Measurements from ENCODE around the gene CLEC4F. TPM values are rescaled to one million over a fixed set of nuclear protein-coding genes. Genes with fewer than 3 reads are reported as not detected.

The CLEC4F gene
- polyA plus RNA-seq, 3 donors from 2014 or later, result not detected

DNA sequence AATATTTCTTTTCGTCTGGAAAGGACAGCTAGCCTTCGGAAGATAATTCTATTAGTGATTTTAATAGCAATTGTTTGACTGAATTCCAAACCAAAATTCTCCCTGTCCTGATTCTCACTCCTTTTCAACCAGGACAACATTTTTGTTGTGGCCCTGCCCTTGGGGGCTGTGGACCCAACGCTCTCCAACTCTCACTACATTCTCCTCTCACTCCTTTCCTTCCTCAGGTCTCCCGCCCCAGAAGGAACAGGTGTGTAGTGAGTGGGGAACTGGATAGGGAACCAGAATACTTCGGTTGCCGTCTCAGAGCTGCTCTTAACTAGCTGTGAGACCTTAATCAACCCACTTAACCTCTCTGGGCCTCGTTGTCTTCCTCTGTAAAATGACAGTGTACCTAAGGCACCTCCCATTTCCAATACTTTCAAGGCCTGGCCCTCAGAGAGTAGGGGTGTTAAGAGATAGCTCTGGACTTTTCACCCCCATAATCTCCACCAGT, 51.8 kb downstream of the CLEC4F start:
- DNase-seq, result no peak
- H3K4me3 Mint-ChIP-seq, result peak overlapping the region; percentile 62 to 72 (median 69)
- no peaks in the 10 kb centered on the region for H3K9me3 Mint-ChIP-seq
- H3K4me1 Mint-ChIP-seq, result peaks cover 15% of the 10 kb centered on the region in 2 donors
- peaks cover 13 to 30% (median 22%) of the 10 kb centered on the region in 3 donors for H3K27me3 Mint-ChIP-seq (ENCODE audit: low read depth in 3 of 3)
- no peaks in the 10 kb centered on the region for H3K36me3 Mint-ChIP-seq
- peak overlapping the region in 1 of 6 donors; percentile 17 for H3K27ac Mint-ChIP-seq

DNA sequence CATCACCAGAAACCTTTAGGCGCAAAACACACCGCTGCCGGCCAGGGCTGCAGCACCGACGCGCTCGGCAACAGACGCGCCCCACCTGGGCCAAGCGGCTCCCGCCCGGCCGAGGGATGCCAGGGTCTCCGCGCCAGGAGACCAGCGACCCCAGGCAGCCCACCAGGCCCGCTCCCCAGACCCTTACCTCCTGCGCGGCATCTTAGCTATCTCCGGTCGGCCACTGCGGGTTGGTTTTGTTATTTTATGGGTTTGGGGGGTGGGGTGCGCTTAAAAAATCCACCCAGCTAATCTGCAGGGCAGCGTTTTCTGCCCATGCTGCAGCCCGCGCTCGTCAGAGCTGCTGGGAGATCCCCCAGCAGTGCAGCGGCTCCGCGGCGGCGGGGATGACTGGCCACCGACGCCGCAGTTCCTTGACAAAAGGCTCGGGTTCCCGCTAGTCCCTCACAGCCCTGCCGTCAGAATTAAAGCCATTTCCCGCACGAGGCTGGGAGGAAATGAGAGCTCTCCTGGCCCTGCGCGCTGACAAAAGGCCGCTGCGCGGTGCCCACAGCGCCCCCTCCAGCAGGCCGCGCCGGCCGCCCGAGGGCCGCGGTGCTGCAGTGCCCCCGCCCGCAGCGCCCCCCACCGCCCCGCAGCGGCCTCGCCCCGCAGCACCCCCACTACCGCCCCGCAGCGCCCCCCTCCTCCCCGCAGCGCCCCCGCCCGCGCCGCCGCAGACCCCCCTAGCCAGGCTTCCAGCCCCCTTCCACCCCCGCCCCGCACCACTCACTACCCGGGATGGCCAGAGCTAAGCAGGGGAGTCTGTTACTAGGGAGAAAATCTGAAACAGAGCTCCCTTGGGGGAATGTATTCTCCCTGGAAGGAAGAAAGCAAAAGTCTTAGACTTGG, 52.5 kb downstream of the CLEC4F start, which contains the start of gene ADD2:
Gene ADD2, minus strand, starts transcription at position 502 of the 891 bp plus-strand sequence. CDS start 61,792 bp downstream, outside the sequence.
- peaks cover 16 to 30% (median 20%) of the 10 kb centered on the region in 3 donors for H3K27me3 Mint-ChIP-seq (ENCODE audit: low read depth in 3 of 3)
- H3K9me3 Mint-ChIP-seq, result no peaks in the 10 kb centered on the region
- H3K36me3 Mint-ChIP-seq, result no peaks in the 10 kb centered on the region
- peak within 1 kb of the TSS in 1 of 6 donors; percentile 17 for H3K27ac Mint-ChIP-seq
- DNase-seq, result peak; percentile 22 to 36 (median 23)
- H3K4me1 Mint-ChIP-seq, result peaks cover 15% of the 10 kb centered on the region in 2 donors
- peak within 1 kb of the TSS; percentile 69 to 89 (median 81) for H3K4me3 Mint-ChIP-seq

GRCh38 chr2:70767079-70767698, 53.2 kb downstream of the CLEC4F start:
- Mint-ChIP-seq H3K36me3 (no peaks in the 10 kb centered on the region), H3K9me3 (no peaks in the 10 kb centered on the region), H3K4me3 (peak overlapping the region; percentile 53 to 89 (median 76)), H3K4me1 (peaks cover 15% of the 10 kb centered on the region in 2 donors), H3K27me3 (ENCODE audit: low read depth in 3 of 3) (peaks cover 12 to 30% (median 21%) of the 10 kb centered on the region in 3 donors), H3K27ac (no peak overlapping the region)
- no peak for DNase-seq

DNA sequence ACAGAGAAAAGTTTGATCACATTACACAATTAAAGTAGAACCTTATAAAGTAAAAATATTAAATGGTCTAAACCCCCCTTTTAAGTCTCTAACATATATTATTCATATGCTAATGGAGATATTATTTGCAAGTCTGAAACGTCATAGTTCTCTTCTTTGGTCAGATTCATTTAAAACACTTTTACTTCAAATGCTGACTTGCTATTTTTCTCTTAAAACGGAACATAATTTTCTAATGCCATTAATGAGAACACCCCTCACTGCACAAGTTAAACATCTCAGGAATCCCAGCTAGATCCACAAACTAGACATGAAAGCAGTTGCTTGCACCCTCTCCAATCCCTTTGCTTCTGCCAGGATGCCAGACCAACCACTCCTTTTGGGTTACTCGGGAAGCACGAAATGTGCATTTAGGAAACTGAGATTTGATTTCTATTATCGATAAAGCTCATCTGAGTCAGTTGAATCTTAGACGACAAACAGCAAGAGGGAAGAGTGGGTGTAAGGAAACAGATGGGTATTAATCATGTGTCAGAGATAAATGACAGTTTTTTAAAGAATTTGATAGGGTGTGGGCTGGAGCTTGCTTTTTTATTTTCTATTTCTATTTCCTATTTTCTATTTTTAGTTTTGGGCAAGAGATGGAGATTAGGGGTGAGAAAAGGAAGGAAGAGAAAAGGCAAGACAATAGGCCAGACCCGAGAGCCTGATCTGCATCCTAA, 53.9 kb downstream of the CLEC4F start:
- no peaks in the 10 kb centered on the region for H3K36me3 Mint-ChIP-seq
- peaks cover 15% of the 10 kb centered on the region in 2 donors for H3K4me1 Mint-ChIP-seq
- H3K9me3 Mint-ChIP-seq, result no peaks in the 10 kb centered on the region
- peak overlapping the region; percentile 53 to 89 (median 76) for H3K4me3 Mint-ChIP-seq
- H3K27ac Mint-ChIP-seq, result no peak overlapping the region
- peaks cover 12 to 30% (median 19%) of the 10 kb centered on the region in 3 donors for H3K27me3 Mint-ChIP-seq (ENCODE audit: low read depth in 3 of 3)
- DNase-seq, result no peak

DNA sequence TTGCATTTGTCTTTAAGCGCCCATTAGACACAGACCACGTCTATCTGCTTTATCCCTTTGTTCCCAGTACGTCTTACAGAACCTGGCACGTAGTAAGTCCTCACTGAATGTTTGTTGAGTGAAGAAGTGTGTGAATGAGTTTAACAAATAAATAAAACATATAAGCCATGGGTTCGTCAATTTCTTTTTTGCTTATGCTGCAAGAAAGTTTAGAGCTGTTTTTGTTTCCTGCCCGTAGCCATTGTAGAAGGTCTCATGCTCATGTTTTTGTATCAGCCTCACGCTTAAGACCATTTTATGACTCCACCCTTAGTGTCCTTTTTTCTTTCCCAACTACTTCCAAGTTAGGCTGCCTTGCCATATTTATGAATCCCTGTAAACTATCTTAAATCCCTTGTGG, 54.9 kb downstream of the CLEC4F start:
- no peaks in the 10 kb centered on the region for H3K9me3 Mint-ChIP-seq
- peaks cover 15% of the 10 kb centered on the region in 2 donors for H3K4me1 Mint-ChIP-seq
- peaks cover 10 to 28% (median 17%) of the 10 kb centered on the region in 3 donors for H3K27me3 Mint-ChIP-seq (ENCODE audit: low read depth in 3 of 3)
- H3K4me3 Mint-ChIP-seq, result no peak overlapping the region
- H3K27ac Mint-ChIP-seq, result no peak overlapping the region
- H3K36me3 Mint-ChIP-seq, result no peaks in the 10 kb centered on the region
- no peak for DNase-seq

DNA sequence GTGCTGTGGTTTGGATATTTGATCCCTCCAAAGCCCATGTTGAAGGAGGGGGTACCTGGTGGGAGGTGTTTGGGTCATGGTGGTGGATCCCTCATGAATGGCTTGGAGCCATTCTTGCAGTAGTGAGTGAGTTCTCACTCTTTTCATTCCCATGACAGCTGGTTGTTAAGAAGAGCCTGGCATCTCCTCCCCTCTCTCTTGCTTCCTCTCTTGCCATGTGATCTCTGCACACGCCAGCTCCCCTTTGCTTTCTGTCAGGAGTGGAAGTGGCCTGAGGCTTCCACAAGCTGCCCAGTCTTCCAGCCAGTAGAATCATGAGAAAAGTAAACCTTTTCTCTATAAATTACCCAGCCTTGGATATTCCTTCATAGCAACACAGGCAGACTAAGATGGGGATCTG, 61.0 kb downstream of the CLEC4F start:
- DNase-seq, result no peak
- no peak overlapping the region for H3K27ac Mint-ChIP-seq
- peaks cover 5 to 22% (median 13%) of the 10 kb centered on the region in 3 donors for H3K27me3 Mint-ChIP-seq (ENCODE audit: low read depth in 3 of 3)
- no peak overlapping the region for H3K4me3 Mint-ChIP-seq
- H3K36me3 Mint-ChIP-seq, result no peaks in the 10 kb centered on the region
- H3K9me3 Mint-ChIP-seq, result peaks cover 0 to 2% (median 0%) of the 10 kb centered on the region in 6 donors
- no peaks in the 10 kb centered on the region for H3K4me1 Mint-ChIP-seq

Other genes starting within 250 kb of the CLEC4F start
- gene ADD2, start 52.4 kb downstream of the CLEC4F start, polyA plus RNA-seq, result not detected
- under 1 TPM in 1 of 3 donors, not detected in 2; 0.53 TPM for gene FIGLA, start 30.0 kb downstream of the CLEC4F start, polyA plus RNA-seq
- gene CD207, start 15.2 kb upstream of the CLEC4F start, polyA plus RNA-seq, result under 1 TPM in 2 of 3 donors, not detected in 1; 0.20 TPM
- not detected for gene VAX2, start 80.0 kb upstream of the CLEC4F start, polyA plus RNA-seq
- gene ATP6V1B1, start 115.3 kb upstream of the CLEC4F start, polyA plus RNA-seq, result not detected
- under 1 TPM; 0.18 to 0.51 (median 0.30) TPM for gene ANKRD53, start 158.0 kb upstream of the CLEC4F start, polyA plus RNA-seq
- gene TEX261, start 174.3 kb upstream of the CLEC4F start, polyA plus RNA-seq, result 10 to 100 TPM; 25.8 to 44.7 (median 41.9) TPM
- 10 to 100 TPM; 68.5 to 85.7 (median 79.4) TPM for gene NAGK, start 248.0 kb upstream of the CLEC4F start, polyA plus RNA-seq